HG02623 (cell line): ENCODE results near the gene RELN.

Experiments
- ATAC-seq: cut with Tn5 transposase; IDR thresholded peaks from one replicate; pipeline ENCODE4 v1.9.1; 2021; ENCODE audit warnings: moderate library complexity; ENCODE audit not compliant: unreplicated experiment

Gene RELN

GRCh38 chr7:103437623-103438022 lies 551.8 kb downstream of the RELN start:
- no peak for ATAC-seq

GRCh38 chr7:103432712-103433111 lies 556.7 kb downstream of the RELN start:
- peak; percentile 47 for ATAC-seq

GRCh38 chr7:103425177-103425576 lies 564.3 kb downstream of the RELN start:
- ATAC-seq, result no peak

- no peak for ATAC-seq
Observed at GRCh38 chr7:103423467-103424179, 565.8 kb downstream of the RELN start.
